Common myeloid progenitor, CD34-positive (primary cell): ENCODE measurements around the gene TRAF3.
A peak's percentile ranks its signal among the peaks of the same experiment; 100 is the strongest.

ENCODE experiments used
- CTCF ChIA-PET: fragments of 350-600 bp; sonication (Branson Sonifier 250); formaldehyde crosslinking; loops from one replicate; lab custom pipeline; 2021; ENCODE audit warnings: antibody characterized with exemption; lab: Charles Lee
- POLR2A ChIA-PET: fragments of 350-600 bp; sonication (Branson Sonifier 250); formaldehyde crosslinking; loops from one replicate; lab custom pipeline; 2021; ENCODE audit warnings: antibody characterized with exemption; lab: Charles Lee
- DNase-seq, 3 donors: peaks; one replicate each; pipeline versions ENCODE4 v3.0.0 to v3.0.0-alpha.2; 2013
- H3K27ac ChIP-seq, 2 experiments: 1 replicate in 1 of 2; 2 replicates in 1 of 2; pipeline ENCODE4 v1.7.0; 2013; ENCODE audit warnings: inconsistent platforms in 2 of 2, low read length in 2 of 2, mild to moderate bottlenecking in 2 of 2, low read depth in 1 of 2, moderate library complexity in 1 of 2; ENCODE audit not compliant: severe bottlenecking in 2 of 2, insufficient read depth in 1 of 2, poor library complexity in 1 of 2
- H3K27me3 ChIP-seq, 5 experiments: replicated peaks in 2 of 5; 1 replicate in 3 of 5; 2 replicates in 2 of 5; pipeline versions ENCODE4 v1.6.1 to v1.7.0; 2013; ENCODE audit warnings: low read length in 4 of 5, mild to moderate bottlenecking in 2 of 5, moderate library complexity in 2 of 5, inconsistent platforms in 1 of 5; ENCODE audit not compliant: insufficient read depth in 5 of 5, control insufficient read depth in 4 of 5
- H3K36me3 ChIP-seq, 4 experiments: 1 replicate in 2 of 4; 2 replicates in 2 of 4; pipeline versions ENCODE4 v1.6.1 to v1.7.0; 2013; ENCODE audit warnings: low read length in 3 of 4, control low read depth in 1 of 4, mild to moderate bottlenecking in 1 of 4; ENCODE audit not compliant: control insufficient read depth in 4 of 4, insufficient read depth in 4 of 4
- H3K4me1 ChIP-seq, 4 experiments: 1 replicate in 3 of 4; 2 replicates in 1 of 4; pipeline versions ENCODE4 v1.6.1 to v1.7.1; 2013; ENCODE audit warnings: low read length in 3 of 4, mild to moderate bottlenecking in 3 of 4, control low read depth in 1 of 4, inconsistent platforms in 1 of 4, moderate library complexity in 1 of 4; ENCODE audit not compliant: control insufficient read depth in 4 of 4, insufficient read depth in 4 of 4; ENCODE audit errors: control extremely low read depth in 1 of 4
- H3K4me3 ChIP-seq, 7 experiments: 1 replicate in 4 of 7; 2 replicates in 3 of 7; pipeline versions ENCODE4 v1.5.1 to v1.7.0; 2013; ENCODE audit warnings: mild to moderate bottlenecking in 7 of 7, low read length in 6 of 7, moderate library complexity in 6 of 7, inconsistent platforms in 2 of 7, low read depth in 2 of 7, control low read depth in 1 of 7; ENCODE audit not compliant: insufficient read depth in 4 of 7, control insufficient read depth in 1 of 7; ENCODE audit errors: extremely low read depth in 1 of 7
- H3K9me3 ChIP-seq, 5 experiments: 1 replicate in 4 of 5; 2 replicates in 1 of 5; pipeline versions ENCODE4 v1.6.1 to v1.7.1; 2013; ENCODE audit warnings: low read length in 4 of 5, mild to moderate bottlenecking in 2 of 5, inconsistent platforms in 1 of 5, low read depth in 1 of 5, moderate library complexity in 1 of 5; ENCODE audit not compliant: control insufficient read depth in 4 of 5, insufficient read depth in 2 of 5; ENCODE audit errors: control extremely low read depth in 1 of 5
- WGBS: methylation state at CpG from one replicate; pipeline ENCODE4 v1.1.5; 2013; ENCODE audit not compliant: insufficient coverage; 5-methylcytosine and 5-hydroxymethylcytosine counted together

TRAF3 gene

GRCh38 chr14:102849526-102850379, 72.5 kb downstream of the TRAF3 start:
- peaks cover 0 to under 1% (median 0%) of the 10 kb centered on the region in 5 experiments for H3K9me3 ChIP-seq
- H3K4me3 ChIP-seq = peak overlapping the region in 4 of 7 experiments; percentile 37 to 70 (median 44)
- WGBS = 0% methylated on average over 2 of the region's 6 CpGs
- no peaks in the 10 kb centered on the region for H3K27me3 ChIP-seq
- H3K4me1 ChIP-seq = peaks cover 0 to 14% (median 9%) of the 10 kb centered on the region in 4 experiments
- DNase-seq = peak; percentile 12 to 67 (median 51)
- CTCF ChIA-PET = interaction anchor here (0.8 to 1.2 kb wide), 2 partner anchors 12 to 75 kb away, joined by 4 read pairs; no protein-coding TSS in a partner anchor
- POLR2A ChIA-PET = interaction anchor here (0.5 kb wide), 1 partner anchor 199 kb away, joined by 4 read pairs; no protein-coding TSS in a partner anchor
- no peaks in the 10 kb centered on the region for H3K36me3 ChIP-seq
- H3K27ac ChIP-seq = peak overlapping the region; percentile 48 to 72

GRCh38 chr14:102853648-102854047, 76.4 kb downstream of the TRAF3 start:
- no peak overlapping the region for H3K27ac ChIP-seq
- ChIA-PET CTCF (interaction anchor here (0.9 kb wide), 1 partner anchor 157 kb away, joined by 3 read pairs; no protein-coding TSS in a partner anchor), POLR2A (no interaction called here)
- H3K4me1 ChIP-seq = peaks cover 0 to 14% (median 9%) of the 10 kb centered on the region in 4 experiments
- no peak for DNase-seq
- no peak overlapping the region for H3K4me3 ChIP-seq
- H3K36me3 ChIP-seq = peaks cover 0 to 9% (median 0%) of the 10 kb centered on the region in 4 experiments
- no CpG with 5 or more reads among the region's 7 CpGs for WGBS
- no peaks in the 10 kb centered on the region for H3K27me3 ChIP-seq
- H3K9me3 ChIP-seq = peaks cover 0 to 19% (median 2%) of the 10 kb centered on the region in 5 experiments

GRCh38 chr14:102854091-102854703, 76.9 kb downstream of the TRAF3 start:
- CTCF ChIA-PET = no interaction called here
- POLR2A ChIA-PET = no interaction called here
- Histone ChIP-seq H3K27me3 (no peaks in the 10 kb centered on the region), H3K4me1 (peaks cover 0 to 10% (median 7%) of the 10 kb centered on the region in 4 experiments), H3K4me3 (no peak overlapping the region), H3K27ac (no peak overlapping the region), H3K9me3 (peaks cover 0 to 19% (median 2%) of the 10 kb centered on the region in 5 experiments), H3K36me3 (peaks cover 0 to 13% (median 0%) of the 10 kb centered on the region in 4 experiments)
- WGBS = 95% methylated on average over 3 of the region's 4 CpGs
- DNase-seq = peak in 2 of 3 donors; percentile 13 to 18

DNA sequence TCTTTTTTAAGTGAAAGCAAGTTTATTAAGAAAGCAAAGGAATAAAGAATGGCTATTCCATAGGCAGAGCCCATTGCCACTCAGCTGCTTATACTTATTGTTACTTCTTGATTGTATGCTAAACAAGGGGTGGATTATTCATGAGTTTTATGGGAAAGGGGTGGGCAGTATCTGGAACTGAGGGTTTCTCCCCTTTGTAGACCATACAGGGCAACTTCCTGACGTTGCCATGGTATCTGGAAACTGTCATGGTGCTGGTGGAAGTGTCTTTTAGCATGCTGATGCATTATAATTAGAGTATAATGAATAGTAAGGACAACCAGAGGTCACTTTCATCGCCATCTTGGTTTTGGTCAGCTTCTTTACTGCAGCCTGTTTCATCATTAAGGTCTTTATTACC, 78.9 kb downstream of the TRAF3 start:
- Histone ChIP-seq H3K4me1 (no peaks in the 10 kb centered on the region), H3K4me3 (no peak overlapping the region), H3K9me3 (peaks cover 0 to 30% (median 10%) of the 10 kb centered on the region in 5 experiments), H3K27me3 (no peaks in the 10 kb centered on the region), H3K36me3 (peaks cover 0 to 20% (median 2%) of the 10 kb centered on the region in 4 experiments), H3K27ac (no peak overlapping the region)
- no peak for DNase-seq
- CTCF ChIA-PET = no interaction called here
- POLR2A ChIA-PET = no interaction called here
- WGBS = 100% methylated on average over 1 of the region's 2 CpGs

GRCh38 chr14:102857444-102857843, 80.2 kb downstream of the TRAF3 start:
- no peaks in the 10 kb centered on the region for H3K27me3 ChIP-seq
- ChIA-PET POLR2A (no interaction called here), CTCF (no interaction called here)
- H3K4me3 ChIP-seq = no peak overlapping the region
- no peaks in the 10 kb centered on the region for H3K4me1 ChIP-seq
- H3K36me3 ChIP-seq = peaks cover 0 to 23% (median 2%) of the 10 kb centered on the region in 4 experiments
- DNase-seq = no peak
- 100% methylated on average over 1 of the region's 2 CpGs for WGBS
- H3K9me3 ChIP-seq = peaks cover 0 to 35% (median 12%) of the 10 kb centered on the region in 5 experiments
- no peak overlapping the region for H3K27ac ChIP-seq

DNA sequence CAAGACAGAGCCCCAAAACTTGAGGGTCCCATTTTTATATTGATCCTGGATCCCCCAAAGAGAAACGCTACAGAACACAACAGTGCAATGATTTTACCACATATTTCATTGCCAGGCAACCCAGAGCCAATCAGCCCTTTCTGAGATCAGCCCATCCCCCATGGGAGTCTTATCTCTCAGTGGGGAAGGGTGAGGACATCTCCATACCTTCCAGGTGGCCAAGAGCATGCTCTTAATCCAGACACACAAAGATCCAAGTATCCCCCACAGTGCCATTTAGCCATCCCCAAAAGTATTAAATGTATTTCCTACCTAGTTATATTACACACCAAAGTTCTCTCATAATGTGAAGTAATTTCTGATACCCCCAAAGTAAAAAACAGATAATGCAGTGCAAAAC, 82.7 kb downstream of the TRAF3 start:
- Histone ChIP-seq H3K4me3 (no peak overlapping the region), H3K9me3 (peaks cover 0 to 33% (median 14%) of the 10 kb centered on the region in 5 experiments), H3K36me3 (peaks cover 0 to 23% (median 3%) of the 10 kb centered on the region in 4 experiments), H3K4me1 (no peaks in the 10 kb centered on the region), H3K27ac (no peak overlapping the region), H3K27me3 (no peaks in the 10 kb centered on the region)
- 100% methylated on average over 1 of the region's 1 CpG for WGBS
- DNase-seq = no peak
- CTCF ChIA-PET = no interaction called here
- POLR2A ChIA-PET = no interaction called here
